Activated naive CD4-positive, alpha-beta T cell treated with anti-CD3 and anti-CD28 coated beads, Interleukin-2, amount 50 U/mL, for 72 hours (primary cell): ENCODE data around the gene ACBD6. TPM values are rescaled to one million over a fixed set of nuclear protein-coding genes. Genes with fewer than 3 reads are reported as not detected.
A peak's percentile ranks its signal among the peaks of the same experiment; 100 is the strongest.

Source experiments
- ATAC-seq, 2 donors: fragments of 150-1000 bp; cut with Tn5 transposase; 2 replicates each; pipeline ENCODE4 v1.10.0; 2021; ENCODE audit warnings: mild to moderate bottlenecking in 2 of 2, moderate library complexity in 2 of 2
- DNase-seq, 2 donors: peaks; one replicate each; pipeline ENCODE4 v3.0.0; 2021 to 2022; ENCODE audit warnings: low spot score in 2 of 2
- H3K27ac Mint-ChIP-seq, 2 donors: one replicate each; pipeline ENCODE4 v1.8.0; 2022; ENCODE audit warnings: mild to moderate bottlenecking in 2 of 2, mixed read lengths in 2 of 2
- H3K36me3 Mint-ChIP-seq, 2 donors: one replicate each; pipeline ENCODE4 v1.8.0; 2022; ENCODE audit warnings: mixed read lengths in 2 of 2
- H3K9me3 Mint-ChIP-seq, 2 donors: one replicate each; pipeline ENCODE4 v1.8.0; 2022; ENCODE audit warnings: mixed read lengths in 2 of 2
- total RNA-seq, 2 donors: library from RNA; stranded (reverse); gene quantifications; one replicate each; pipeline ENCODE4 v1.2.3, GENCODE V29; 2022

Gene ACBD6
- total RNA-seq, 2 donors from 2014 or later: 18.6 to 51.2 TPM

DNA sequence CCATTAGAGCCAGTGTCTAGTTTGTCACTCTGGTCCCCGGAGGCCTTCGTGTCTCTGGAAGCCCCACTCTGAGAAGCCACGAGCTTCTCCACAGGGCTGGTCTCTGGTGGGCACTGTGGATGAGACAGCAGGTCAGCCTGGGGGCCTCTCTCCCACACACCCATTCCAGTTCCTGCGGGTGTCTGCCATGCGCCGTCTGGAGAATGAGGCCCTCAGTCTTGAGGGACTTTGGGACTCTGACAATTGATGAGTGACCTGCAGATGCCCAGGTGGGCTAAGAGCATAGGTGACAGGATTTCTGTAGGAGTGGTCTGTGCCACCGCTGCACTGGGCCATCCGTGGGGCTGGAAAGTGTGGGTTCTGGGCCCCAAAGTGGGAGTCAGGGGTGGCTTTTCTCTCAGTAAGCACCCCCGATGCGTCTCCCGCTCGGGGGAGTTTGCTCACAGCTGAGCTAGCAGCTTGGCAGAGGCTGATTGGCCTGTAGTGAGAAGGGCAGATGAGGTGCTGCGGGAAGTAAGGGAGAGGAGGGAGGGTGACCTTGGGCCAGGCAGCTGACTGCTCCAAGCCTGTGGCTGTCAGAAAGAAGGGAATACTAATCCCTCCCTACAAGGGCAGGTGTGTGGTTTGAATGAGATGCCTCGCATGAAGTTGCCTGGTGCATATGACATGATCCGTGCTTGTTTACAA, 245.9 kb downstream of the ACBD6 start:
- no peak overlapping the region for H3K27ac Mint-ChIP-seq

DNA sequence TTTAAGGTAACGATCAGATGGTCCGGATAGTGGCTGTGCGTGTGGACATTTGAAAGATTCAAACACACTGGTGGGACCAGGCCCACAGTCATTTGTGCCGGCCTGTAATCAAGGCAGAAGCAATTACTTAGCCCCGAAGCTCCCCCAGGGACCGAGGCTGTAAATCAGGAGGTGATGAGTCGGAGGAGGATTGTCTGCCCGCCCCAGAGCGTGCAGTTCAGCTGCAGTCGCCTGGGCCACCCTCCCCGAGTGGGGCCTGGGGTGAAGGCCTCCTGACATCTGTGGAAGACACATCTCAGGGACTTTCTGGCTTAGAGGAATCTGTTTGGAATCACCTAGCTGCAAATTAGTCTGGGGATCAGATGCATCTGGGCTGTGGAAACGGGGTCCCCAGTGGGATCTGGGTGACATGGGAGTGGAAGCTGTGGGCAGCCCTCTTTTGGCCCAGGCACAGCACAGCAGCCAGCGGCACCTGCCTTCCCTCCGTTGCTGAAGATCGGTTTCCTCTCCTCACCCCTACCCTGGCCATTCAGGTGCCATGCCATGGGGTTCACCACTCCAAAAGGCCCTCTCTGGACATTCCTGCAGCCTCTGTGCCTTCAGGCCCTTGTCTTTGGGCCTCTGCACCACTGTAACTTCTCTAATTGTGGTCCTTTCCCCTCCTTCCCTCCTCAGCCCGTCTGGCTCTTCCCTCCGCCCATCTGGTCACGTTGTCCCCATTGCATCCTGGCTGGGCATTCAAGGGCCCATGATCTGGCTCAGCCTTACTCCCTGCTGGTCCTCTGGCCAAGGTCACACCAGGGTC, 246.6 kb downstream of the ACBD6 start:
- Mint-ChIP-seq H3K36me3 (no peaks in the 10 kb centered on the region), H3K9me3 (no peaks in the 10 kb centered on the region), H3K27ac (no peak overlapping the region)
- no peak for DNase-seq
- no peak for ATAC-seq

More for the DNA sequence above, 245.9 kb downstream of the ACBD6 start:
- ATAC-seq (no peak), DNase-seq (no peak)
- Mint-ChIP-seq H3K36me3 (no peaks in the 10 kb centered on the region), H3K9me3 (no peaks in the 10 kb centered on the region)

DNA sequence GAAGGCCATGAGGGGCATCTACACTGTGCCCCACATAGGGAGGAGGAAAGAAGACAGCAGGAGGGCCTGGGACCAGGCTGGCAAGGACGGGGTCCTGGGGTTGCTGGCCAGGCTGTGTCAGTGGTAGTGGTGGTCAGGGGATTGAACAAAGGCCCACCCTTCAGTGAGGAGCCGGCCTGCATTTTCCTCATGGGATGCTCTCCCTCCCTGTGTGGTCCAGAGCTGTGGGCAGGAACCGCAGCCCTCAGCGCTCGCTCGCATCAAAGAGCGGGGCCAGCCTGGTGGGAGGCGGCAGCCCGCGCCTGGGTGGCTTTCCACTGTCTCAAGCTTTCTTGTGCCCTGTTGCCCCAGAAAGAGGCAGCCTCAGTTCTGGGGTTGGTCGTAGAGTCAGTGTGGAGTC, 247.5 kb downstream of the ACBD6 start:
- Mint-ChIP-seq H3K9me3 (no peaks in the 10 kb centered on the region), H3K27ac (no peak overlapping the region), H3K36me3 (no peaks in the 10 kb centered on the region)
- DNase-seq (no peak), ATAC-seq (no peak)

DNA sequence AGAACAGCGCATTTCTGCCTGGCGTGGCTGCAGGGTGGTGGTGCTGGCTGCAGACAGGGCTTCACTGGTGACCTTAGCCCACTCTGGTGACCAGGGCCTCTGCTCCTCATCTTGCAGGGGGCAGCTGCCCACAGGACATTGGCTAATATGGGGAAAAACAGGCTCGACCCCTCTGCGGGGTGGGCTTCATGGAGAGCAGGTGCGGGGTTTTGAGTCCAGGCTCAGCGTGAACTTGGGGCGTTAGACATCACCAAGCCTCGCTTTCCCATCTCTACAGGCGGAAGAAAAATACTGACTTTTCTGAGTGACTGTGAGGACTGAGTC, 247.9 kb downstream of the ACBD6 start:
- DNase-seq (no peak), ATAC-seq (no peak)
- no peaks in the 10 kb centered on the region for H3K36me3 Mint-ChIP-seq
- no peak overlapping the region for H3K27ac Mint-ChIP-seq
- H3K9me3 Mint-ChIP-seq: no peaks in the 10 kb centered on the region

DNA sequence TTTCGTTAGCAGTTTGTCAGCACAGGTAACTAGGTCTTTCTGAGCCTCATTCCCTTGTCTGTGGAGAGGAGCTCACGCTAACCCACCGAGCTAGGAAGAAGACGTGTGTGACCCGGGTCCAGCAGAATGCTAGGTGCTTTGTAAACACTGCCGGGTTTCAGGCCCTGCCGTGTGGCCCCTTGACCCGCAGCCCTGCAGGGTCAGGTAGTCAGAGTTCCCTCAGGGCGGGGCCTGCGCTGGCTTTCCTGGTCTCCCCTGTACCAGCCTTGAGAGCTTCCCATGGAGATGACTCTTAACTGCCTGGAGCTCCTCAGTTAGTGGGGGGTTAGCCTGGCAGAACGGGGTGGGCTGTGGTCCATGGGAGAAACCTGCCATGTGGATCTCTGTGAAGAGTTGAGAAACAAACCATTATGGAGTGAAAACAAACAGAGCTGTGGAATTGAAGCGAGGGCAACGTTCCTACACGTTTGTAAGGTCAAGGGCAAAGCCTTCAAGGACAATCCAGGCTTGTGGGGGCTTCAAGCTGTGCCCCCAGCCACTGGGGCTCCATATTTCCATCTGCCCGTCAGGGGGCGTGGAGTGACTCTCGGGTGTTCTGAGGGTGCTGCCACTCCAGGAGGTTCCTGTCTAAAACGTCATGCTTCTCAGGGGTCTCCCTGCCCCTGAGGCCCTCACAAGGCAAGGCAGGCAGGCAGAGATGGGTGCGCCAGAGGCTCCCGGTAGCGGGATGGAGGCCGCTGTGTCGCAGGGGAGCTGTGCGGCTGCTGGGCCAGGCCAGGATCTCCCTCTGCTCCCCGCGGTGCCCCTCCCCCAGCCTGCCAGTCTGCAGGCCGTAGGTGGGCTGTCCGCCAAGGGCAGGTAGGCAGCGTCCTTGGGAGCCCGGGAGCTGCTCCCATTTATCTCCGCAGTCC, 248.5 kb downstream of the ACBD6 start:
- no peak for ATAC-seq
- H3K27ac Mint-ChIP-seq: no peak overlapping the region
- no peak for DNase-seq
- no peaks in the 10 kb centered on the region for H3K9me3 Mint-ChIP-seq
- H3K36me3 Mint-ChIP-seq: no peaks in the 10 kb centered on the region

DNA sequence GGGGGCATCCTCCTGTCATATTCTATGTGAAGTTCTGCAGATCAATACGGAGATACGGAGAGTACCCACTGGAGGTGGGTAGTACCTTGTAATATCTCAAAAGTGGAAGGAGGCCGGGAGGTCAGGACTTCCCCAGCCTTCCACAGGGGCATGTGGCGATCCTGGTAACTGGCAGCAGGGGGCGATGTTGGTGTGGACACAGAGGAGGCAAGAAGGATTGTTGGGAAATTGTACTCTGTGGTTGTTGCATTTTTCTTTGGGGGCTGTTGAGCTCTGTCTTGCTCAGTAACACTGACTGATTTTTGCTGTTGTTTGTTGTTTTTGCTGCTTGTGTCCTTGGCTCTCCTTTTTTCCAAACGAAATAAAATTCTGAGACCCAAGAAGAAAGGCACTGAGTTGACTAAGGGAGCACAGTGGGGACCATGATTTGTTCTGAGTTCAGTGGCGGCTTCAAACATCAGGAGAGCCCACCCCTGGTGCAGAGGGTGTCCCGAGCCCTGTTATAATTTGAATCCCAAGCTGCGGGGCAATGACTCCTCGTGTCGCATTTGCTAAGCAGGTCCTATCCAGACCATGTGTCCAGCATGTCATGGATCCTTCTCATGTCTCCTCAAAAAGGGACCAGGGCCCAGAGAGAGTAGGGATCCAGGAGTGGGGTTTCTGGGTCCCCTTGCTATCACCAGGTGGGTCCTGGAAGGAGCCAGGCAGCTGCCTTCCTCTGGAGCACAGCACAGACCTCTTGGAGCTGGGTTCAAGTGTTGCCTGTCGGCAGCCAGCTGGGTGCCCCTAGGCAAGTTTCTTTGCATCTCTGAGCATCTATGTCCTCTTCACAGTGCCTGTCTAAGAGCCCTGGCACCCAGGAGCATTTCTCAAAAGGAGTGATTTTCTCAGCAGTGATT, 249.5 kb downstream of the ACBD6 start:
- ATAC-seq (peak; percentile 72 to 77), DNase-seq (peak in 1 of 2 donors; percentile 84)
- Mint-ChIP-seq H3K27ac (no peak overlapping the region), H3K9me3 (no peaks in the 10 kb centered on the region), H3K36me3 (no peaks in the 10 kb centered on the region)

DNA sequence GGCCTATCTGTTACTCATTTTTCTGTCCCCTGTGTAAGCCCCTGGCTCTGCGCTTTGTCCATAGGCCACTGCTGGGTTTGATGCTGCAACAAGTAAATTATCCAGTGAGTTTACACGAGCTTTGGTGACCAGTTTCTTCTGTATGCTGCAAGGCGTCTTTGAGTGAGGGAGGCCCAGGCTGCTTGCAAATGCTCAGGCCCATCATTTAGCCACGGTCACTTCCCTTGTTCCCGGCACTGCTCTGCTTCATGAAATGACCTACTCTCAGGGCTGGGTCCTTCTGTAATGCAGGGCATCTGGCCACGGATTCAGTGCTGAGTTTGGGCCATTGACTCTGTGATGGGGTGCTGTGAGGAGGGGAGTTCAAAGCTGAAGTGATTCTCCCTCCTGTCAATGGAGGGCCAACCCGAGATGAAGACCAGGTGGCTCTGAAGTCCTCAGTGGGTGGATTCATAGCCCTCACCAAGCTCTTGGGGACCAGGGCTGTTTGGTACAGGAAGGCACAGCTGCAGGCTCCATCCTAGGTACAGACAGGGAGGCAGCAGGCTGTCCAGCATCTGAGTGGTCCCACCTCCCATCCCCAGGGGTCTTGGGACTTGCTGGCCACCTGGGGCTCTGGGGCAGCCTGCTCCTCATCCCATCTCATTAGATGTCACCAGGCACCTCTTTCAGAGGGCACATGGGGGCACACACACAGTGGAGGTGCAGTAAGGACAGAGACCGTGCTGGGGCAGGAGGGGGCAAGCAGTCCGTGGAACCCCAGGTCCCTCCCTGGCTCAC, 250.7 kb downstream of the ACBD6 start:
- no peak for DNase-seq
- H3K36me3 Mint-ChIP-seq: no peaks in the 10 kb centered on the region
- no peaks in the 10 kb centered on the region for H3K9me3 Mint-ChIP-seq
- H3K27ac Mint-ChIP-seq: no peak overlapping the region
- ATAC-seq: no peak

DNA sequence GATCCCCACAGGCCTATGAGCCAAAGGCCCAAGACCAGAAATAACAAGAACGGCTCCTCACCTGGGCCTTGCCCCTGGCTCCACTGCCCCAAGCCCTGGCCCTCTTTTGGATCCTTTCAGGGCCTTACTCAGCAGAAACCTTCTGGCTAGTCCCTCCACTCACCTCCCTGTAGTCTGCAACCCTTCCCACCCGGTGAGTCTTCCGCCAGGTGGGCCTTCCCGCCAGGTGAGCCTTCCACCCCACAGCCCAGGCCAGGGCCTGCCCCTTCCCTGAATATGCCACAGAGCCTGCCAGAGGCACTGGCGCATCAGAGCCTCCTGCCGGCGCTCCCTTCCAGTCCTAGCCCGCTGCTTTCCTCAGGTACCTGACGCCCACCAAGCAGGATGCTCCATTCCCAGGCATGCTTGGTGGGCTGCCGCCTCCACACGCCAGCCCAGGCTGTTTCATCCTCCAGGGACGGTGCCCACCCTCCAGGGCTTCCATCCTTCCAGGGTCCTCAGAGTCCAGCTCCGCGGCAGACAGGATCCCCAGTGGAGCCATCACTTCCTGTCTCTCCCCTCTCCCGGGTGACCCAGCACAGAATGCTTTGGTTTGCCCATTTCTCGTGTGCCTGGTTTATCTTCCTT, 251.4 kb downstream of the ACBD6 start:
- DNase-seq (no peak), ATAC-seq (no peak)
- H3K9me3 Mint-ChIP-seq: no peaks in the 10 kb centered on the region
- H3K27ac Mint-ChIP-seq: no peak overlapping the region
- no peaks in the 10 kb centered on the region for H3K36me3 Mint-ChIP-seq

DNA sequence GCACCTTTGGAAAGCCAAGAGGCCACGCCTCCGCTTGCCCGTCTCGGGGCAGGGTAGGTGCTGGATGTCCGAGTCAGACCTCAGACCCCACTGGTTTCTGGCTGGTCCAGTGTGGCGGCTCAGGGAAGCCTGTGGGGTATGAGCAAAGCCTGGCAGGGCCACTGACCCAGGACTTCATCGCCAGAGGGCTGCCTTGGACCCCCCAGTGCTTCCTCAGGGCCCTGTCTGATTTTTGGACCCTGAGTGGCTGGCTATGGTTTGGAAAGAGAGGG, 251.9 kb downstream of the ACBD6 start:
- no peak overlapping the region for H3K27ac Mint-ChIP-seq
- H3K9me3 Mint-ChIP-seq: no peaks in the 10 kb centered on the region

DNA sequence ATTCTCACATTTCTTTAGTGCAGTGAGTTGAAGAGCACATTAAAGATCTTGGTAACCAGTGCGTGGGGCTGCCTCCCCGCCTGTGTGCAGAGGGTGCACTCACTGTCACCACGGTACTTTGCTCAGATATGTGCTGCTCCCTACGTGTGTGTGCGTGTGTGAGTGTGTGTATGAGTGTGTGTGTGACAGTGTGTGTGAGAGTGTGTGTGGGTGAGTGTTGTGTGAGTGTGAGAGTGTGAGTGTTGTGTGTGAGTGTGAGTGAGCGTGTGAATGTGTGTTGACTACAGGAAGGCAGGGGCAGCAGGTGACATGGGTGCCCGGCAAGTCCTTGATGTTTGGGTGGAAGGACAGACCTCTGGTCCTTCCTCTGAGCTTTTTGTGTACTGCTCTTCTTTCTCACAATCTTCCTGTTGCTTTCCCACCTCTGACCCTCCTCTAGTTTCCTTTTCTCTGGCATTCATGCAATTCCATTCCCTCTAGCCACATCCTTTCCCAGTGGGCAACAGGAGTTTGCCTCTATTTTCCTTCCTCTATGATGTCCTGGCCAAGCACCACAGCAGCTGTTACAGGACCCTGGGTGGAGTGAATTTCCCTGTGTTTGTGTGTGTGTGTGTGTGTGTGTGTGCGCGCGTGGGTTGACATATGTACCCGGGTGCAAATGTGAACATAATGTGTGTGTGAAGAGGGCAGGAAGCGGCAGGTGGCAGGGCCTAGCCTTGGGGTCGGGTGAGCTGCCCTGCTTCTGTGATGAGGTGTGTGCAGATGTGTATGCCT, 252.5 kb downstream of the ACBD6 start:
- no peak for ATAC-seq
- no peaks in the 10 kb centered on the region for H3K9me3 Mint-ChIP-seq
- no peak for DNase-seq
- H3K36me3 Mint-ChIP-seq: no peaks in the 10 kb centered on the region
- peak overlapping the region in 1 of 2 donors; percentile 73 for H3K27ac Mint-ChIP-seq

More for the DNA sequence above, 251.9 kb downstream of the ACBD6 start:
- ATAC-seq (no peak), DNase-seq (no peak)
- no peaks in the 10 kb centered on the region for H3K36me3 Mint-ChIP-seq

DNA sequence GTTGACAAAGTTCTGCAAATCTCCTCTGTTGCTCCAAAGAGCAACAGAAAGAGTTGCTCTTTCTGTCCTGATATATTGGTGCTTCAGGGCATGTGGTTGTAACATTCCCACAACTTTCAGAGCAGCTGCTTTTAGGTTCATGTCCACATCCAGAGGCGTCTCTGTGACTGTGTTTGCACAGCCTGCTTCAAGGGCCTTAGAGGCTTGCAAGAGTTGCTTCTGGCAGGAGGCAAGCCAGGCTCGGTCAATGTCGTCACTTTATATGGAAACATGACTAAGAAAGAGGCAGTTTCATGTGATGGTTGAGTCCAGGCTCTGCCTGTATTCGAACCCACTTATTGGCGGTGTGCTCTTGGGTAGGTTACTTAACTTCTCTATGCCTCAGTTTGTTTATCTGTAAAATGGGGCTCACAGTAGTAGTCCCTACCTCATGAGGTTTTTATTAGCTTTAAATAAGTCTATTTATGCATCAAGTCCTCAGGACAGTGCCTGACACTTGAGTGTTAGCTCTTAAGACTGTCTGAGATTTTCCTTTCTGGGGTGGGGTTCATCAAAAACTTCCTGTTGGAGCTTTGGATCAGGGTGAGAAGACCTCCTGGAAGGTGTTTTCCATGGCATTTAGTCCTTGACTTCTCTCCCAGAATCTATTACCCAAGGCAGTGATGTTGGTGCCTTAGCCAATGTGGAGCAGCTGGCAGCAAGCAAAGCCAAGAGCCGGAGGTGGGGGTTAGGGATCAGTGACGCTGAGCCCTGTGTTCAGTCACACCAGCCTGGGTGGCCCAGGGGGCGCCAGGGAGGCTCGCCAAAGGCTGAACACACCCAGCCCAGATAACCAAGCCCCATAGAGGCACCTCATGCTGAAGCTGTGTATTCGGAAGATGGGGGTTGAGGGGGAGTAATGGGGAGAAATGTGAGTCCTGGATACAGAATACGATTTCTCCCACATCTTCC, 253.4 kb downstream of the ACBD6 start:
- DNase-seq: no peak
- no peak for ATAC-seq
- Mint-ChIP-seq H3K27ac (no peak overlapping the region), H3K36me3 (no peaks in the 10 kb centered on the region), H3K9me3 (no peaks in the 10 kb centered on the region)

DNA sequence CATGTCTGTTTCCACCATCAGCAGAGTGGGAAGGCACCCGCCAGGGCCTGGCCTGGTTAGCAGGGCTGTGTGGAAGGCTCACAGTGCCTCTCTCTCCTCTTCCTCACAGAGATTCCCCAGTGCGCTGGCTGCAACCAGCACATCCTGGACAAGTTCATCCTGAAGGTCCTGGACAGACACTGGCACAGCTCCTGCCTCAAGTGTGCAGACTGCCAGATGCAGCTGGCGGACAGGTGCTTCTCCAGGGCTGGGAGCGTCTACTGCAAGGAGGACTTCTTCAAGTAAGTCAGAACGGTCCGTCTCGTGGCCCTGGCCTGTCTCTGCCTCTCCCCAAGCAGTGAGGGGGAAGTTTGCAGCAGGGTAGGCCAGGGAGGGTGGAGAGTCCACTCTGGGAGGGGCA, 254.2 kb downstream of the ACBD6 start:
- no peaks in the 10 kb centered on the region for H3K9me3 Mint-ChIP-seq
- ATAC-seq (no peak), DNase-seq (no peak)
- no peak overlapping the region for H3K27ac Mint-ChIP-seq
- H3K36me3 Mint-ChIP-seq: no peaks in the 10 kb centered on the region

DNA sequence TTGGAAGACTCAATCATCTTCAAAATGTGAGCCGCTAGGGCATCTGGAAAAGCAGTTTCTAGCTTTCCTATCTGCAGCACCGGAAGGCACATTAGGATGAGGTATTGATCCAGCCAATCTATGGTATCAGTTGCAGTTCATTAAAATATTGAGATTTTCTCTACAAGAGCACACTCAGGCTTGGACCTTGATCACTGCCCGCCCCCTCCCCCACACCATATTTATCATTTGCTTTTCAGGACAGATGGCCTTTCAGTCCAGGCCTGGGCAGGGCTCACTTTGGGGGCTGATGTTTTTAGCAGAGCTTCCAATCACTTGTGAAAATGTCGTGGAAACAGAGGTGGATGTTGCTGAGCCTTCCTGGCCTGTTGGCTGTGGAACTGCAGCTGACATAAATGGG, 254.8 kb downstream of the ACBD6 start:
- H3K9me3 Mint-ChIP-seq: no peaks in the 10 kb centered on the region
- no peak for ATAC-seq
- H3K27ac Mint-ChIP-seq: no peak overlapping the region

DNA sequence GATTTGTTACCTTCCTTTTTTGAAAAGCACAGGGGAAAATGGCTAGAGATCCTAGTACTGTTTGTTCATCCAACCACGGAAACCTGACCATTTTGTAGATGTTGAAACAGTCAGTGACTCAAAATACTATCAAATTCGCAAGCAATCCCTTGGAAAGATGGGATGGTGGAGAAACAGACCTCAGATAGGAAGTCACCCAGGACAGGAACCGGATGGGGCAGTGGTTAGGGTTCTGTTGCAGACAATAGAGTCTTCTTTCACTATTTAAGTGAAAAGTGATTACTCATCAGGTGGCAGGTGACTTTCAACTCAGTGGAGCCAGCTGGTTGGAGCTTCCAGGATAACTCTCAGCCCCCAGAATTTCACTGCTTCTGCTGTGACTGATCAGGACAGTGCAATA, 255.3 kb downstream of the ACBD6 start:
- no peak for DNase-seq
- ATAC-seq: peak in 1 of 2 donors; percentile 47
- Mint-ChIP-seq H3K36me3 (no peaks in the 10 kb centered on the region), H3K9me3 (no peaks in the 10 kb centered on the region), H3K27ac (no peak overlapping the region)

More for the DNA sequence above, 254.8 kb downstream of the ACBD6 start:
- no peak for DNase-seq
- H3K36me3 Mint-ChIP-seq: no peaks in the 10 kb centered on the region
